Astrocyte (in vitro differentiated cells and primary cell): ENCODE results near the gene SGCD.

Experiments used
- CTCF ChIP-seq: IDR thresholded peaks from 2 replicates; pipeline ENCODE4 v1.5.1; 2011; ENCODE audit warnings: low read depth, mild to moderate bottlenecking, inconsistent platforms, low read length, moderate library complexity; ENCODE audit not compliant: insufficient read depth
- EZH2 ChIP-seq: IDR thresholded peaks from 2 replicates; pipeline ENCODE4 v1.6.1; 2012; ENCODE audit warnings: mild to moderate bottlenecking, low read length, inconsistent platforms; ENCODE audit not compliant: insufficient read depth

GRCh38 chr5:156654444-156654843, 327.5 kb downstream of the SGCD start:
- no peak for TF ChIP-seq CTCF
- TF ChIP-seq EZH2 = no peak
